Osteocyte (in vitro differentiated cells): Measurements from ENCODE around the gene RPL36. TPM values are rescaled to one million over a fixed set of nuclear protein-coding genes. Genes with fewer than 3 reads are reported as not detected.
A peak's percentile ranks its signal among the peaks of the same experiment; 100 is the strongest.

Experiments
- DNase-seq: peaks from one replicate; pipeline ENCODE4 v3.0.0; 2021; ENCODE audit warnings: mixed read lengths; ENCODE audit not compliant: unreplicated experiment; ENCODE audit errors: extremely low spot score
- H3K27ac Mint-ChIP-seq: one replicate; pipeline ENCODE4 v1.8.0; 2021; ENCODE audit warnings: mild to moderate bottlenecking, mixed read lengths; ENCODE audit not compliant: unreplicated experiment
- H3K27me3 Mint-ChIP-seq: one replicate; pipeline ENCODE4 v1.8.0; 2021; ENCODE audit warnings: mixed read lengths; ENCODE audit not compliant: unreplicated experiment
- H3K36me3 Mint-ChIP-seq: one replicate; pipeline ENCODE4 v1.8.0; 2021; ENCODE audit warnings: mixed read lengths; ENCODE audit not compliant: unreplicated experiment
- H3K4me1 Mint-ChIP-seq: one replicate; pipeline ENCODE4 v1.8.0; 2021; ENCODE audit warnings: mixed read lengths; ENCODE audit not compliant: unreplicated experiment
- H3K4me3 Mint-ChIP-seq: one replicate; pipeline ENCODE4 v1.8.0; 2021; ENCODE audit warnings: mild to moderate bottlenecking, moderate library complexity, mixed read lengths; ENCODE audit not compliant: unreplicated experiment
- H3K9me3 Mint-ChIP-seq: one replicate; pipeline ENCODE4 v1.8.0; 2021; ENCODE audit warnings: mixed read lengths; ENCODE audit not compliant: unreplicated experiment
- total RNA-seq: library from RNA; stranded (reverse); gene quantifications from 2 replicates; pipeline ENCODE4 v1.2.1, GENCODE V29; 2021
- TF ChIP-seq, protein P1 (sequence below): fragments of 200-600 bp; sonication (generic); IDR thresholded peaks from 2 replicates; pipeline ENCODE4 v1.5.0; 2021; ENCODE audit warnings: antibody characterized with exemption, mild to moderate bottlenecking, moderate library complexity

The RPL36 gene
- total RNA-seq, 1 donor from 2014 or later = 728 TPM

DNA sequence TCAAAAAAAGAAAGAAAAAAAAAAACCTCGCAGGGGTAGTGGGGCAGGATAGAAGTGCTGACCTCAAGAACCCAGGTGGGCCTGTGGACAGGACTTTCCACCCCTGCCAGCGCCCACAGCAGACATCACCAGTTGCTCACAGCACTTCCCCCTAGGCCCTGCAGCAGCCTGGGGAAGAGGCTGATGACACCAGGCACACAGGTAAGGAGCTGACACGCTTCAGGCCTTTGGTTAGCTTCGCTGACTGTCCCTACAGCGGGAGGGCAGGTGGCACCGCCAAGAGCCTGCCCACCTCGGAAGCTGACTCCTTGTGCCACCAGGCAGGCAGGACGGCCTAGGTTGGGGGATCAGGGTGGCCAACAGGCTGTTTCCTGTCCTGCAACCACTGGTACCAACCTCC is 20.9 kb downstream of the RPL36 start:
- peaks cover 17% of the 10 kb centered on the region for H3K36me3 Mint-ChIP-seq
- H3K4me1 Mint-ChIP-seq = peaks cover 3% of the 10 kb centered on the region
- no peaks in the 10 kb centered on the region for H3K27me3 Mint-ChIP-seq
- TF ChIP-seq, protein P1, sequence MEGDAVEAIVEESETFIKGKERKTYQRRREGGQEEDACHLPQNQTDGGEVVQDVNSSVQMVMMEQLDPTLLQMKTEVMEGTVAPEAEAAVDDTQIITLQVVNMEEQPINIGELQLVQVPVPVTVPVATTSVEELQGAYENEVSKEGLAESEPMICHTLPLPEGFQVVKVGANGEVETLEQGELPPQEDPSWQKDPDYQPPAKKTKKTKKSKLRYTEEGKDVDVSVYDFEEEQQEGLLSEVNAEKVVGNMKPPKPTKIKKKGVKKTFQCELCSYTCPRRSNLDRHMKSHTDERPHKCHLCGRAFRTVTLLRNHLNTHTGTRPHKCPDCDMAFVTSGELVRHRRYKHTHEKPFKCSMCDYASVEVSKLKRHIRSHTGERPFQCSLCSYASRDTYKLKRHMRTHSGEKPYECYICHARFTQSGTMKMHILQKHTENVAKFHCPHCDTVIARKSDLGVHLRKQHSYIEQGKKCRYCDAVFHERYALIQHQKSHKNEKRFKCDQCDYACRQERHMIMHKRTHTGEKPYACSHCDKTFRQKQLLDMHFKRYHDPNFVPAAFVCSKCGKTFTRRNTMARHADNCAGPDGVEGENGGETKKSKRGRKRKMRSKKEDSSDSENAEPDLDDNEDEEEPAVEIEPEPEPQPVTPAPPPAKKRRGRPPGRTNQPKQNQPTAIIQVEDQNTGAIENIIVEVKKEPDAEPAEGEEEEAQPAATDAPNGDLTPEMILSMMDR = no peak
- H3K4me3 Mint-ChIP-seq = no peak overlapping the region
- no peak for DNase-seq
- H3K27ac Mint-ChIP-seq = no peak overlapping the region
- H3K9me3 Mint-ChIP-seq = no peaks in the 10 kb centered on the region

DNA sequence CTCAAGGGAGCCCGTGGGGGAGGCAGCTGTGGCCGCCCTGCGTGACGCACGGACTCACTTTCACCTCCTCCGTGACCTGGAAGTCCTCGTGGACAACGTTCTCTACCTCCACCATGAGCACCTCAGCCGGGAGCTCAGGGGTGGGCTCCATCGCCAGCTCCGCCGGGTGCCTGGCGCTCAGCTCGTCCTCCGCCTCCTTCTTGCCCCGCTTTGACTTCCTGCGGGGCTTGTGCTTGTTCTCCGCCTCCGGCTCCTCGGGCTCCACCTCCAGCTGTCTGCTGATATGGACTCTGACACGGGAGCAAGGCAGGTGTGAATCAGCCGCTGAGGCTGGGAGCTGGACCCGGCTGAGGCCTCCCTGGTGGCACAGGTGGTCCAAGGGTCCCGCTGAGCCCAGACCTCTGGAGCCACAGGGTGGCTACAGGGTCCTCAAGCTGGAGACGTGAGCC is 21.6 kb downstream of the RPL36 start:
- TF ChIP-seq, protein P1 = no peak
- peaks cover 5% of the 10 kb centered on the region for H3K4me1 Mint-ChIP-seq
- DNase-seq = peak; percentile 83
- no peak overlapping the region for H3K4me3 Mint-ChIP-seq
- no peaks in the 10 kb centered on the region for H3K27me3 Mint-ChIP-seq
- H3K36me3 Mint-ChIP-seq = peaks cover 13% of the 10 kb centered on the region
- H3K9me3 Mint-ChIP-seq = no peaks in the 10 kb centered on the region
- H3K27ac Mint-ChIP-seq = no peak overlapping the region

DNA sequence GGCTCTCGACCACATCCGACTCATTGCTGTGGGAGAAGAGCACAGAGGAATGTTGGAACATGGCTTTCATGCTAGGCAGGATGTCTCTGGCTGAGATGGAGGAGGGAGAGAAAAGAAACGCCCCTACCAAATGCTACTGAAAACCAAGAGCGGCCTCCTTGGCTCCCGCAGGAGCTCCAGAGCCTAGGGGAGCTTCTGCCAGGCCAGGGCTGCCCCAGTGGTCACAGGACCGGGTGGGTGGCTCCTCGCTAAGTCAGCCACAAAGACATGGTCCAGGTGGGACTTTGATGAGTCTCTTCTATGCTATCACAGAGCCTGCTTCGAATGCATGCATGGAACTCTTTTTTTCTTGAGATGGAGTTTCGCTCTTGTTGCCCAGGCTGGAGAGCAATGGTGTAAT is 23.1 kb downstream of the RPL36 start:
- H3K4me1 Mint-ChIP-seq = peaks cover 17% of the 10 kb centered on the region
- TF ChIP-seq, protein P1 = no peak
- no peaks in the 10 kb centered on the region for H3K9me3 Mint-ChIP-seq
- peaks cover 16% of the 10 kb centered on the region for H3K36me3 Mint-ChIP-seq
- H3K27me3 Mint-ChIP-seq = no peaks in the 10 kb centered on the region
- DNase-seq = no peak
- H3K27ac Mint-ChIP-seq = no peak overlapping the region
- H3K4me3 Mint-ChIP-seq = no peak overlapping the region

DNA sequence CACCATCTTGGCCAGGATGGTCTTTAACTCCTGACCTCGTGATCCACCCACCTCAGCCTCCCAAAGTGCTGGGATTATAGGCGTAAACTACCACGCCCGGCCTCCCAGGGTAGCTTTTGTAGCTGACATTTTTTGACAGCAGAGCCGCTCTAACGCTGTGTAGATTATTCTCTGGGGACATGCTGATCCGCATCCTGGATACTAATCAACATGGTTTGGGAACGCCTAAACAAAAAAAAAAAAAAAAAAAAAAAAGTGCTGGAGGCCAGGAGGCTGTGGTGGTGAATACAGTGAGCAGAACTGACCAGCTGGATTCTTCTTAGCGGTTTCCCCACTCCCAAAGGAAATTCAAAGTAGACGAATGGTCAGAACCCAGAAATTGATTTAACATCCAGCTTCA is 24.7 kb downstream of the RPL36 start:
- Mint-ChIP-seq H3K27ac (no peak overlapping the region), H3K9me3 (no peaks in the 10 kb centered on the region), H3K36me3 (peaks cover 16% of the 10 kb centered on the region), H3K4me1 (peaks cover 27% of the 10 kb centered on the region), H3K27me3 (no peaks in the 10 kb centered on the region), H3K4me3 (no peak overlapping the region)
- TF ChIP-seq, protein P1 = no peak
- DNase-seq = no peak

DNA sequence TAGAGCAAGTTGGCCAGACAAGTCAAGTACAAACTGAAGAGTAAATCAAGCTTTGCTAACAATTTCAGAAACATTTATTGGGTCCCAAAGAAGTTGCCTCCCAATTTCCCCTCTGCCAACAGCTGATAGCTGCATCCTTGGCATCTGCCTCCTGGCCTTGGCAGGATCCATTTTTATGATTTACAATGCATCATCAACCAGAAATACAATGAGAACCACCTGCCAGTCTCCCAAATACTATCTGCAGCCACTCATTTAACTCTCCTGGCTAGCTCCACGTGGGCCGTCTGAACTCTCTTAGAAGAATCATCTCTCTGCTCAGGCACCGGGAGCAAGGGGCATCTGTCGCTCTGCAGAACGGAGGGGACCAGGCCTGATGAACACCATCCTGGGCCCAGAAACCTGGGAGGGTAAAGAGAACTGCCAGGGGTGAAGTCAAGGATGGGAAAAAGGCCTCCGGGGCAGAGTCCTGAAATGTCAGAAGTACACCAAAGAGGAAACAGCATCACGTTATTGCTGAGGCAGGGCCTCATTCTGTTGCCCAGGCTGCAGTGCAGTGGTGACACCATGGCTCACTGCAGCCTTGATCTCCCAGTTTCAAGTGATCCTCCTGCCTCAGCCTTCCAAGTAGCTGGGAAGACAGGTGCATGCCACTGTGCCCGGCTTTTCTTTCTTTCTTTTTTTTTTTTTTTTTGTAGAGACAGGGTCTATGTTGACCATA is 27.3 kb downstream of the RPL36 start:
- Mint-ChIP-seq H3K27ac (peak overlapping the region; percentile 96), H3K4me1 (peaks cover 31% of the 10 kb centered on the region), H3K9me3 (no peaks in the 10 kb centered on the region), H3K36me3 (peaks cover 13% of the 10 kb centered on the region), H3K4me3 (peak overlapping the region; percentile 89), H3K27me3 (no peaks in the 10 kb centered on the region)
- TF ChIP-seq, protein P1 = no peak
- DNase-seq = no peak
